NT2/D1 (cell line): ENCODE results near the gene MYCL.

ENCODE experiments used
- YY1 ChIP-seq: IDR thresholded peaks from 2 replicates; pipeline ENCODE4 v1.6.1; 2011; ENCODE audit not compliant: insufficient read length, insufficient read depth
- ZNF274 ChIP-seq: IDR thresholded peaks from 2 replicates; pipeline ENCODE4 v1.6.1; 2011; ENCODE audit warnings: mild to moderate bottlenecking, low read depth, low read length

GRCh38 chr1:39946216-39946615, 44.5 kb upstream of the MYCL start:
- TF ChIP-seq ZNF274 (no peak), YY1 (no peak)
